PFSK-1 (cell line): ENCODE data around the gene KSR2.

Experiments used
- FOXP2 ChIP-seq: optimal IDR thresholded peaks from 2 replicates; pipeline ENCODE3; 2011; ENCODE audit warnings: borderline replicate concordance, control low read depth, inconsistent platforms; ENCODE audit not compliant: insufficient read depth; ENCODE audit errors: extremely low read length, extremely low read depth
- POLR2AphosphoS5 ChIP-seq: IDR thresholded peaks from 2 replicates; pipeline ENCODE4 v1.6.1; 2012; ENCODE audit warnings: low read depth, mild to moderate bottlenecking, control low read depth, low read length, moderate library complexity
- REST ChIP-seq, 2 experiments: IDR thresholded peaks; 2 replicates each; pipeline versions ENCODE4 v1.6.1 to v1.8.0; 2011 to 2012; ENCODE audit warnings: low read depth in 2 of 2, low read length in 2 of 2, control low read depth in 1 of 2, inconsistent platforms in 1 of 2, mild to moderate bottlenecking in 1 of 2, moderate library complexity in 1 of 2; ENCODE audit not compliant: insufficient read depth in 1 of 2
- SIN3A ChIP-seq: IDR thresholded peaks from 2 replicates; pipeline ENCODE4 v1.6.1; 2012; ENCODE audit warnings: mild to moderate bottlenecking, low read length, moderate library complexity, borderline replicate concordance; ENCODE audit not compliant: insufficient read depth
- TAF1 ChIP-seq: IDR thresholded peaks from 2 replicates; pipeline ENCODE4 v1.6.1; 2012; ENCODE audit warnings: low read length, control low read depth, borderline replicate concordance; ENCODE audit not compliant: insufficient read depth

The KSR2 gene

GRCh38 chr12:117742721-117743120 is 226.1 kb downstream of the KSR2 start:
- TF ChIP-seq REST (IDR thresholded peaks at IDR 0.05; ENCODE audit: insufficient read depth in 1 of 2, low read depth in 2 of 2, low read length in 2 of 2) (no peak), TAF1 (no peak), POLR2AphosphoS5 (no peak), SIN3A (no peak), FOXP2 (no peak)

- TF ChIP-seq REST (IDR thresholded peaks at IDR 0.05; ENCODE audit: insufficient read depth in 1 of 2, low read depth in 2 of 2, low read length in 2 of 2), result no peak
- TF ChIP-seq FOXP2, result no peak
- TF ChIP-seq SIN3A, result no peak
- TF ChIP-seq POLR2AphosphoS5, result no peak
- no peak for TF ChIP-seq TAF1
Measured at GRCh38 chr12:117738233-117738632, 230.6 kb downstream of the KSR2 start.

GRCh38 chr12:117733549-117733805 is 235.3 kb downstream of the KSR2 start:
- TF ChIP-seq POLR2AphosphoS5, result no peak
- no peak for TF ChIP-seq TAF1
- no peak for TF ChIP-seq SIN3A
- no peak for TF ChIP-seq REST (IDR thresholded peaks at IDR 0.05; ENCODE audit: insufficient read depth in 1 of 2, low read depth in 2 of 2, low read length in 2 of 2)
- no peak for TF ChIP-seq FOXP2

- TF ChIP-seq FOXP2 (no peak), POLR2AphosphoS5 (no peak), SIN3A (no peak), TAF1 (no peak), REST (IDR thresholded peaks at IDR 0.05; ENCODE audit: insufficient read depth in 1 of 2, low read depth in 2 of 2, low read length in 2 of 2) (no peak)
Measured at GRCh38 chr12:117732761-117733548, 235.8 kb downstream of the KSR2 start.

- TF ChIP-seq FOXP2 (no peak), REST (IDR thresholded peaks at IDR 0.05; ENCODE audit: insufficient read depth in 1 of 2, low read depth in 2 of 2, low read length in 2 of 2) (no peak), SIN3A (no peak), TAF1 (no peak), POLR2AphosphoS5 (no peak)
Measured at GRCh38 chr12:117727301-117727700, 241.5 kb downstream of the KSR2 start.
